Liver (tissue), 9 donors: ENCODE data around the gene TPD52L1. TPM values are rescaled to one million over a fixed set of nuclear protein-coding genes. Genes with fewer than 3 reads are reported as not detected.
A peak's percentile ranks its signal among the peaks of the same experiment; 100 is the strongest.

Experiments used
- DNase-seq: peaks from one replicate; pipeline ENCODE4 v3.0.0-alpha.2; 2017; ENCODE audit warnings: low spot score
- H3K27ac ChIP-seq, 2 donors: one replicate each; pipeline ENCODE4 v1.7.0; 2013; ENCODE audit warnings: inconsistent platforms in 2 of 2, low read length in 2 of 2, control low read depth in 1 of 2, low read depth in 1 of 2, mild to moderate bottlenecking in 1 of 2
- H3K27me3 ChIP-seq, 4 donors: one replicate each; pipeline versions ENCODE4 v1.6.1 to v1.7.0; 2013; ENCODE audit warnings: low read length in 3 of 4, inconsistent platforms in 1 of 4, mild to moderate bottlenecking in 1 of 4, moderate library complexity in 1 of 4; ENCODE audit not compliant: control insufficient read depth in 4 of 4, insufficient read depth in 4 of 4
- H3K36me3 ChIP-seq, 4 donors: one replicate each; pipeline versions ENCODE4 v1.6.1 to v1.7.0; 2013; ENCODE audit warnings: low read length in 3 of 4, mild to moderate bottlenecking in 3 of 4, low read depth in 1 of 4, moderate library complexity in 1 of 4; ENCODE audit not compliant: control insufficient read depth in 4 of 4, insufficient read depth in 3 of 4
- H3K4me1 ChIP-seq, 4 donors: one replicate each; pipeline versions ENCODE4 v1.6.1 to v1.7.0; 2013; ENCODE audit warnings: low read length in 3 of 4, mild to moderate bottlenecking in 3 of 4, moderate library complexity in 1 of 4; ENCODE audit not compliant: control insufficient read depth in 4 of 4, insufficient read depth in 4 of 4
- H3K4me3 ChIP-seq, 3 donors: one replicate each; pipeline versions ENCODE4 v1.6.1 to v1.7.0; 2013; ENCODE audit warnings: low read length in 3 of 3, control low read depth in 1 of 3, low read depth in 1 of 3, mild to moderate bottlenecking in 1 of 3
- H3K9ac ChIP-seq, 2 donors: one replicate each; pipeline ENCODE4 v1.7.0; 2013; ENCODE audit warnings: low read length in 2 of 2, mild to moderate bottlenecking in 2 of 2, moderate library complexity in 2 of 2, control low read depth in 1 of 2, low read depth in 1 of 2
- H3K9me3 ChIP-seq, 4 donors: one replicate each; pipeline versions ENCODE4 v1.6.1 to v1.7.0; 2013; ENCODE audit warnings: low read length in 3 of 4; ENCODE audit not compliant: control insufficient read depth in 4 of 4
- ATF3 ChIP-seq: IDR thresholded peaks from 2 replicates; pipeline ENCODE4 v1.6.1; 2016; ENCODE audit warnings: antibody characterized with exemption
- CTCF ChIP-seq: fragments of 150-350 bp; IDR thresholded peaks from 2 replicates; pipeline ENCODE4 v1.5.1; 2017; ENCODE audit warnings: improper control_type of control experiment, low read depth, low read length; ENCODE audit not compliant: missing input control
- EGR1 ChIP-seq, 2 donors: IDR thresholded peaks; 2 replicates each; pipeline ENCODE4 v1.6.1; 2016 to 2018; ENCODE audit warnings: antibody characterized with exemption in 2 of 2, low read depth in 2 of 2
- FOXA1 ChIP-seq: IDR thresholded peaks from 2 replicates; pipeline ENCODE4 v1.6.1; 2016; ENCODE audit warnings: antibody characterized with exemption
- FOXA2 ChIP-seq: IDR thresholded peaks from 2 replicates; pipeline ENCODE4 v1.6.1; 2016; ENCODE audit warnings: antibody characterized with exemption
- GABPA ChIP-seq, 2 donors: IDR thresholded peaks in 1 of 2; conservative IDR thresholded peaks in 1 of 2; 2 replicates each; pipeline ENCODE4 v1.6.1; 2016; ENCODE audit warnings: antibody characterized with exemption in 2 of 2, mild to moderate bottlenecking in 1 of 2, moderate library complexity in 1 of 2
- HNF4A ChIP-seq, 2 donors: conservative IDR thresholded peaks; 2 replicates each; pipeline ENCODE4 v1.6.1; 2016; ENCODE audit warnings: antibody characterized with exemption in 2 of 2, mild to moderate bottlenecking in 2 of 2
- HNF4G ChIP-seq: IDR thresholded peaks from 2 replicates; pipeline ENCODE4 v1.6.1; 2016; ENCODE audit warnings: antibody characterized with exemption
- JUND ChIP-seq, 2 donors: IDR thresholded peaks; 2 replicates each; pipeline ENCODE4 v1.6.1; 2016; ENCODE audit warnings: antibody characterized with exemption in 2 of 2
- MAX ChIP-seq: IDR thresholded peaks from 2 replicates; pipeline ENCODE4 v1.6.1; 2016; ENCODE audit warnings: antibody characterized with exemption
- NR2F2 ChIP-seq: IDR thresholded peaks from 2 replicates; pipeline ENCODE4 v1.6.1; 2016; ENCODE audit warnings: antibody characterized with exemption
- RAD21 ChIP-seq, 2 donors: IDR thresholded peaks; 2 replicates each; pipeline ENCODE4 v1.6.1; 2016; ENCODE audit warnings: antibody characterized with exemption in 2 of 2, mild to moderate bottlenecking in 2 of 2
- REST ChIP-seq: IDR thresholded peaks from 2 replicates; pipeline ENCODE4 v1.6.1; 2016; ENCODE audit warnings: antibody characterized with exemption, mild to moderate bottlenecking
- RXRA ChIP-seq, 2 donors: IDR thresholded peaks; 2 replicates each; pipeline ENCODE4 v1.6.1; 2017 to 2018; ENCODE audit warnings: antibody characterized with exemption in 2 of 2, mild to moderate bottlenecking in 1 of 2
- SP1 ChIP-seq: IDR thresholded peaks from 2 replicates; pipeline ENCODE4 v1.6.1; 2018; ENCODE audit warnings: antibody characterized with exemption, mild to moderate bottlenecking
- TAF1 ChIP-seq: conservative IDR thresholded peaks from 2 replicates; pipeline ENCODE4 v1.6.1; 2016; ENCODE audit warnings: antibody characterized with exemption, mild to moderate bottlenecking
- YY1 ChIP-seq: IDR thresholded peaks from 2 replicates; pipeline ENCODE4 v1.6.1; 2016; ENCODE audit warnings: antibody characterized with exemption, mild to moderate bottlenecking
- ZBTB33 ChIP-seq: IDR thresholded peaks from 2 replicates; pipeline ENCODE4 v1.6.1; 2016; ENCODE audit warnings: antibody characterized with exemption
- WGBS: extraction: QIAGEN DNeasy Blood & Tissue Kit; methylation state at CpG from one replicate; pipeline ENCODE4 v1.1.7; 2013; 5-methylcytosine and 5-hydroxymethylcytosine counted together
- polyA plus RNA-seq, 2 donors: library from polyadenylated mRNA; stranded (reverse) in 1 of 2; unstranded in 1 of 2; fragments of 200-250 nt in 1 of 2; fragments of >200 nt in 1 of 2; fragmentation: Nextera tagmentation in 1 of 2; extraction: Ambion mirVana in 1 of 2; gene quantifications; one replicate each; pipeline versions ENCODE4 v1.2.1 to v1.2.3, GENCODE V29; 2013 to 2015
- total RNA-seq, 2 donors: library from RNA; depleted of rRNA; stranded (reverse); fragments of >200 nt; gene quantifications; one replicate each; pipeline ENCODE4 v1.2.3, GENCODE V29; 2014
- donor health status: healthy.
- donor health status: healthy.
- donor health status: healthy.
- donor health status: healthy.
- donor health status: healthy.

The TPD52L1 gene
- total and polyA plus RNA-seq, 4 donors = 8.9 to 66.4 (median 56.6) TPM

- 81% methylated on average over 3 of the region's 3 CpGs for WGBS
- no peak overlapping the region for H3K9ac ChIP-seq
- TF ChIP-seq ATF3 (no peak), ZBTB33 (no peak), MAX (no peak), GABPA (IDR thresholded peaks at IDR 0.05 in 1 of 2, conservative IDR thresholded peaks at IDR 0.05 in 1 of 2) (no peak), SP1 (no peak), JUND (IDR thresholded peaks at IDR 0.05) (no peak), RAD21 (IDR thresholded peaks at IDR 0.05) (no peak), FOXA2 (no peak), HNF4G (no peak), YY1 (no peak), CTCF (no peak), FOXA1 (no peak), EGR1 (IDR thresholded peaks at IDR 0.05; ENCODE audit: low read depth in 2 of 2) (no peak), TAF1 (no peak)
Observed at GRCh38 chr6:125169522-125169921, 15.9 kb downstream of the TPD52L1 start.

GRCh38 chr6:125170376-125170775 is 16.8 kb downstream of the TPD52L1 start:
- no peak for TF ChIP-seq SP1
- no peak for TF ChIP-seq FOXA2
- TF ChIP-seq CTCF = no peak
- no peak for TF ChIP-seq YY1
- peak in 1 of 2 donors; percentile 26 for TF ChIP-seq HNF4A (conservative IDR thresholded peaks at IDR 0.05)
- TF ChIP-seq FOXA1 = no peak
- TF ChIP-seq TAF1 = no peak
- no peak for TF ChIP-seq EGR1 (IDR thresholded peaks at IDR 0.05; ENCODE audit: low read depth in 2 of 2)
- no peak for TF ChIP-seq GABPA (IDR thresholded peaks at IDR 0.05 in 1 of 2, conservative IDR thresholded peaks at IDR 0.05 in 1 of 2)
- TF ChIP-seq MAX = no peak
- peak; percentile 60 for TF ChIP-seq ATF3
- TF ChIP-seq ZBTB33 = no peak
- TF ChIP-seq JUND (IDR thresholded peaks at IDR 0.05) = no peak
- no peak for TF ChIP-seq REST
- TF ChIP-seq NR2F2 = no peak
- no peak for TF ChIP-seq HNF4G
- no peak for TF ChIP-seq RAD21 (IDR thresholded peaks at IDR 0.05)
- TF ChIP-seq RXRA (IDR thresholded peaks at IDR 0.05) = no peak
- WGBS = 85% methylated on average over 1 of the region's 1 CpG
- Histone ChIP-seq H3K36me3 (no peaks in the 10 kb centered on the region), H3K27me3 (no peaks in the 10 kb centered on the region), H3K9ac (no peak overlapping the region), H3K27ac (no peak overlapping the region), H3K9me3 (no peaks in the 10 kb centered on the region), H3K4me1 (peaks cover 0 to 10% (median 2%) of the 10 kb centered on the region in 4 donors), H3K4me3 (no peak overlapping the region)
- no peak for DNase-seq

More at GRCh38 chr6:125169522-125169921, 15.9 kb downstream of the TPD52L1 start:
- Histone ChIP-seq H3K27ac (no peak overlapping the region), H3K9me3 (no peaks in the 10 kb centered on the region), H3K36me3 (no peaks in the 10 kb centered on the region), H3K4me3 (no peak overlapping the region), H3K27me3 (no peaks in the 10 kb centered on the region), H3K4me1 (peaks cover 0 to 6% (median under 1%) of the 10 kb centered on the region in 4 donors)
- DNase-seq = no peak
